GM21360 (cell line): ENCODE results near the gene ZIC4.

Source experiments
- ATAC-seq: cut with Tn5 transposase; IDR thresholded peaks from one replicate; pipeline ENCODE4 v1.9.1; 2021; ENCODE audit warnings: mild to moderate bottlenecking, moderate library complexity; ENCODE audit not compliant: unreplicated experiment

Gene ZIC4

DNA sequence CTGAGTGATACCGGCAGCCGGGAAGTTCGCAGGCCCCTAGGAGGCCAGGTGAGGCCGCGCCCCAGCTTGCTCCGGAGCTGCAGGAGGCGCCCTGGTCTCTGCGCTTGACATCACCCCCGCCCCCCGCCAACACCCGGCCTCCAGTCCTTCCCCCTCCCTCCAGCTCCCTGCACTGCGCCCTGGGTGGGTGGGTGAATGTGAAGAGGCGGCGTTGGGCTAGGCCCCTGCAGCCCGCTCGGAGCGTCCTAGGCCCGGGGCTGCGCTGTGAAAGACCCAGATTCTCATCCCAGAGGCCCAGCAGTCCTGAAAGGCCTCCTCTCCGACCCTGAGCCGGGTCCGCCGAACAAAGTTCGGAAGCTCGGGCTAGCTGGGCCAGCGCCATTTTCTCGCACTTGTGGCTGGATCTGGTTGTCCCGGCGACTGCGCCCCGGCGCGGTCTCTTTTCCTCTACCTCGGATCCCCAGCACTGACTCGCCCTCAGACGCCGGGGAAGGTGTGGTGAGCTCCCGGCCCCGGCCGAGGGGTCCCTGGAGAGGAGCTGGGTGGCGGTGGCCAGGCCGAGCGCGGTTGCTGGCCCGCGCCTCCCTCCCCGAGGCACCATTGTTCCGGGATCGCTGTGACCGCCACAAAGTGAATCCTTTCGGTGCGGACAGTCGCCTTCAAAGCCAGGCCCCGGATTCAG, 12.9 kb downstream of the ZIC4 start:
- no peak for ATAC-seq

DNA sequence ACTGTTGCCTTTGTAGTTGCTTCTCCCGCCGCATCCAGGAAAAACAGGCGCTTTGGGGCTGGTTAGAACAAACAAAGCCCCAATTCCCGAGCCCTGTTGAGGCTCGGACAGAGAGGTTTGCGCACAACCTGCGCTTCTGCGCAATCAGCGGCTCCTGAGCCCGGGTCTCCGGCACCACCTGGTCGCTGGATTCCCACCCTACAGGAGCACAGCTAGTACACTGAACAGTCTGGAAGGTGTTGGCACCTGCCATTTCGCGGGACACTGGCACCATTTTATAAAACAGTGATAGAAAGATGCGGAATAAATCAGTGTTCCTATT, 13.8 kb downstream of the ZIC4 start:
- no peak for ATAC-seq

DNA sequence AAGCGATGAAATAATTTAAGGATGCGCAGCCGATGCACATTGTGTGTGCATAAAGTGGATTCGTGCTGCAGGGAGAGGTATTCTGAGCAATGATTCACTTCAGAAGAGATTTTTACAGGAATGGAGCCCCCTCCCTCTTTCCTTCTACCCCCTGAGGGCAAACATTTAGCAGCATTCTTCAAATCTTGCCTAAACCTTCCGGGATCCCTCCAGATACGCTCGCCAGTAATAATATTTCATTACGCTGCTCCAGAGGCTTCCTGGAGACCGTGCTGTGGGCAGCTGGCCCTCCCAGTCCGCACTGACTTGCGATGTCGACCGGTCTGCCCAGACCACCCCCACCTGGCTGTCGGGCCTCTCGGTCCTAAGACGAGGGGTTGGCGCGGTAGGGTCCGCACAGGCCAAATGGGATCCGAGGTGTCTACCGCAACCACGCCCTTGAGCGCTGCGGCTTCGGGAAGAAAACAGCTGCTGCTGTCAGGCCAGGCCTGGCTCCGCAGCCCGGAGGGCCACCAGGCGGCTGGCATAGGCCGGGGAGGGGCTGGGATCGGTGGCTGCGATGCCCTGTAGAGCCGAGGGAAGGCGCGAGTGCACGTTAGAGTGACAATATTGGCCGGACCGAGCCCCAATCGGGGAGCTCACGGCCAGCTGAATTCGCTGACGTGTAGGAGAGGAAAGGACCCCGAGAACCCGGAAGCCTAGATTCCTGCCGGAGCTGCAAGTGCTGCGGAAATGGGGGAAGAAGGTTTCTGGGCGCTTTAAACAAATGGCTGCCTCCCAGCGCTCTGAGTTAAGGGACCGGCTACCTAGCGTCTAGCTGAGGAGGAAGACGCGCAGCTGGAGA, 14.3 kb downstream of the ZIC4 start:
- ATAC-seq: no peak

DNA sequence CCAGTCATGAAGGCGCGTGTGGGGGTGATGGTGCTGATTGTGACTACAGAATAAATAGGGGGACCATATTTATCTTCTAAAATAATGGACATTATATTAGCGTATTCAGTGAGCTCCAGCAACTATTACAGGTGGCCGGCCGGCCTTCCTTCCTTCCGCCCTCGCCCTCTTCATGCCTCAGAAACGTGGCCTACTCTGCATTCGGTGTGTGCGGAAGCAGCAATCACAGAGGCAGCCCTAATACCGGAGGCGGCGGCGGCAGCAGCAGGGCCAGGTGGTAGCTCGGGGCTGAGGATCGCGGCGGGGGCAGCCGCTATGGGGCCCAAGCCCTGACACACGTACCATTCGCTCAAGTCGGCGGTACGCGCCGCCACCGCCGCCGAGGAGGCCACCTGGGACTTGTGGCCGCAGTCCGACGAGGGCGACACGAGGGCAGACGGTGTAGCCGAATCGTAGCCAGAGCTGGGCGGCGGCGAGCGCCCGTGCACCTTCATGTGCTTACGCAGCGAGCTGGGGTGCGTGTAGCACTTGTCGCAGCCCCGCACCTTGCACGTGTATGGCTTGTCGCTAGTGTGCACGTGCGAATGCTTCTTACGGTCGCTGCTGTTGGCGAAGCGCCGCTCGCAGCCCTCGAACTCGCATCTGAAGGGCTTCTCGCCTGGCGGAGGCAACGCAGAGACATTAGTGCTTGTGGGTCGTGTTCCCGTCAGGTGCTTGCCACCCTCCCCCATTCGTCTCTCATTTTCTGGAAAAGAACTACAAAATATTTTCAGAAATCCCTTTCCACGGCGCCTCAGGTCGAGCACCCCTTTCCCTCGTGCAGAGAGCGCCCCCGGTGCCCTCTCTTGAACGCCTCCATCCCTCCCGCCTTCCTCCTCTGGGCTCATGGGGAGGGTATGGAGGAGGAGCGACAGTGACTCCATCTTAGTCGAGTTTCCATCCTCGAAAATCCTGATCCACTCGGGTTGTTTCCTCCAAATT, 15.5 kb downstream of the ZIC4 start:
- ATAC-seq: no peak

DNA sequence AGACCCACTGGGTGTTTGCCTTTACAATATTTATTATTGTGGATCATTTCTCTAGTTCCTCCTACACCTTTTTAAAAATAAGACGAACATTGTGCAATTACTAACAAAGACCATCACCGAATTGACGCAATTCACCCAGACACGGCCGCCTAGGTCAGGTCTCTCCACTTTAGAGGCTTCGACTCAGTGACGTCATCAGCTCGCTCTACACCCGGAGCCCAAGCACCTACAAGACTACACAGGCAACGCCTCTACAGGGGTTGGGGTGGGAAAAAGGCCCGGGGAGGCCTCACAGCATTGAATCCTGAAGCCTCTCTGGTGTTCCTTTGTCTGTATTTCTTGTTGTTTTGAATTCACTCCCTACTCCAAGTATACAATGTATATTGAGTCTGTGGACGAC, 16.6 kb downstream of the ZIC4 start:
- no peak for ATAC-seq

DNA sequence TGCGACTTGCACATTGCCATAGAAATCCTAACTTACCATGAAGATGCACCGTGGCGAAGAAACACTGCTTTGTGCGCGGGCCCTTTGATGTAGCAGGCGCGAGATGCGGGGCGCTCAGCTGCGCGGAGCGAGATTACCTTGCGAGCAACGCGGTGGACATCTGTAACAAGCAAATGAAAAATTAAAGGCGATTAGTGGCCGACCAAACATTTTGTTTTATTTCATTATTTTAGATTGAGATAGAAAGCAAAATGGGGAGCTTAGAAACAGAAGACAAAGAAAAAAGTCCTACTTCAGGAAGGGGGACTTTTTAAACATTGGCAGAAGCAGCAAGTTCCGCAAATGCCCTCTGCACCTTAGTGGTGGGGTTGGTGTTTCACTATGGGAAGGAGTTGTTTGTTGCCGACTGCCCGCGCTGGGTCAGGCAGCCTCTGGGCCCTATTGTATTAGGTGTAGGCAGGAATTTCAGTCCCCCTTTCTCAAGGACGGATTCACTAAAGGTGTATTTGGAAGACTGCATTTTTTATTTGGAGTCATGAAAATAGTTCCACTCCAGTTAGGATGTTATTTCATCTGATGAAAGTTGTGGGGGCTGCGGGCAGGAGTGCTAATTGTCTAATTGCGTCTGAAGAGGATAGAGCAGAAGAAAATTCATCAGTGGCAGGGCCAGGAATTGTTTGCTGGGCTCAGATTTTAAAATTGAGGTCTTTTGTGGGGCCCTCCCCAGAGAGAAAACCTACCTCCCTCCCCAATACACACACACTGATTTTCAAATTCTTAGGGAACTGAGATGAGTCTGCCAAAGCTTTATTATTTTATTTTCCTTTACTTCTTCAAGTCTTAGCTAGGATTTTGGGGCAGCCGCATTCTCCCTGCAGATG, 17.4 kb downstream of the ZIC4 start:
- ATAC-seq: no peak

DNA sequence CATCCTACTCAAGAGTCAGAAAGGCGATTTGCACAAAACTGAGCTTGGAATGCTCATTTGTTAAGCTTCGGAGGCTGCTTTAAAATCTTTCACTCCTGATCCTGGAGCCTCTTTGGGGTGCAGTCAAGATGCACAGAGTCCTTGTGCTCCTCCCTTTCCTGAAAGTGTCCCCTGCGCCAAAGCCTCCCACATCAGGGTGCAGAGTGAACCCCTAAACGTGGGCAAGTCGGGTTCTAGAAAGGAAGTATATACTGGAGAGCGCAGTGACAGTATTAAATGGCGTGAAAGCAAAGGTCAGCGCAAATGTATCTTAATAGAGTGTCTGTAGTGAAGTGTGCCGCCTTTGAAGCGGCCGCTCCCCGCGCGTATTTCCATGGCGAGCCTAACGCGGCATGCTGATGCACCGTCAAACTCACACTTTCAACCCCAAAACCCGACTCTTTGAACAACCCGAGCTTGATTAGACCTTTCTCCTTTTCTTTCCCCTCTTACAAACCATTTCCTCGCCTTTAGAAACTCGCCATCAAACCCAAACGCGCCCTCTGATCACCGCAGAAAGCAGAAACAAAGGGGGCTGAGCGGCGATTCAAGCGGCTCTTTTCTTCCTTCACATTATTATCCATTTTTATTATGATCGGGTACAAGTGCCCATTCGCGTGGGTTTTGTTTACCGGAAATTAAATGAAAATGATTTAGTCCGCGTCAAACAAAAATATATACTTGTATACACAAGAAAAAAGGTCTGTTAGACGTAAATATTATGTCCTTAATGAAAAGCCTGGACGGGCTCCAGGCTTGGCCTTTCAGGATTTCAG, 18.3 kb downstream of the ZIC4 start:
- ATAC-seq: no peak

DNA sequence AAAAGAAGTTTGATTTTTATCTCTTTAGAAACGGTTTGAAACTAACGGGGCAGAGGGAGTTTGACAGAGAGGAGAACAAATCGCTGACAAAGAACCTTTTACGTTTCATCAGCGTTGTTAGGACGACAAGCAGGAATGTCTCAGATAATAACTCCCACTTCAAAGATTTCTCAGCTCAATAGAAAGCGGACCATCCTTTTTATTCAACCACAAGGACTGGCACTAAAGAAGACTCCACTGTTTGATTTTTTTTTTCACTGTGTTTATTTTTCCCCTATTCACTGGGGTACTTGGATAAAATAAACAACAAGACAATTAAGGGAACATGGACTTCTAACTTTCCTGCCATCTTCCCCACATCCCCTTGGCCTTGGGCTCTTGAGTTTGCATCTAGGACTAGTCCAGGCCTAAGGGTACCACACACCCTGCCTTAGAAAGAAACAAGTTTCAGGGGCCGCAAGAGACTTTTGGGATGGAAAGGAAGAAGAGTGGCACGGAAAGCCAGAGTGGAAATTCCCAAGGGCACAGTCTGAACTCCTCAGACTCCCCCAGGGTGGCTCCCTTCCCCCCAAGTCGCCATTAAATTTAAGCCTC, 19.0 kb downstream of the ZIC4 start:
- ATAC-seq: no peak

DNA sequence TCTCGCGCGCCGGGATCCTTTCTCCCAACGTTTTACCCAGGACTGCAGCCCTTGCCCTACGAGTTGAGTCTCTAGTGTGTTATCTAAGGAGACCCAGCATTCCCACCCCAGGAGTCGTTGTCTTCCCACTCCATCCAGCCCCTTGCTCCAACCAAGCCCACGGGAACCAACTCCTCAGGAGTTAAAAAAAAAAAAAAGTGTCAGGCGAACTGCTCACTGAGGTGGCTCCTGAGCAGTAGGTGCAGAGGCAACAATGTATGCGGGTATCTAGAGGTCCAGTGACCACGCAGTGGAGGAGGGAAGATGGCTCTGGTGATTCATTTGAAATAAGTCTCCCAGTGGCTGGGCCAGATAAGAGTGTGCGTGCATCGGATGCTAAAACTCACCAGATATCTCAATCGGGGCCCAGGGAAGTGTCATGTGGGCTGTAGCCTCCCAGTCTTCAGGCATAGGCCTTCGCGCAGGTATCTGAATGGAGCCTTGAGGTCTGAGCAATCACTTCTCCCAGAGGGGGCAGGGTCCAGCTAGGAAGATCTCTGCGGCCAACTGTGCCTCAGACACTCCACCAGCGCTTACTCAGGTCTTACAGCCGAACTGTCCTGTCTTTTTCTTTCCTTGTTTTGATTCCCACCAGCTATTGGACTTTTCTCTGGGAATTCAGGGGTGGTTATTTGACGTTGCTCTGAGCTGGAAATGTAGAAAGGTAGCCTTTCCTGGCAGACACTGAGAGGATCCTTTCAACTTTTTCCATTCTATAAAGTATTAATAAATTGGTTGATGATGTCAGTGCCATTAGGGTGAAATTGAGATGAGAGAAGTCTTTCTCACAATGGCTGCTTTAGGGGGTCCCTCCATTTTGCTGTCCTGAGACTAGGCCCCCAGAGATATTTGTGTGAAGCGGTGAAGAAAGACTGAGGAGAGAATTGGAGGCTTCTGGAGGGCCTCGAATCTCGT, 21.0 kb downstream of the ZIC4 start:
- no peak for ATAC-seq

DNA sequence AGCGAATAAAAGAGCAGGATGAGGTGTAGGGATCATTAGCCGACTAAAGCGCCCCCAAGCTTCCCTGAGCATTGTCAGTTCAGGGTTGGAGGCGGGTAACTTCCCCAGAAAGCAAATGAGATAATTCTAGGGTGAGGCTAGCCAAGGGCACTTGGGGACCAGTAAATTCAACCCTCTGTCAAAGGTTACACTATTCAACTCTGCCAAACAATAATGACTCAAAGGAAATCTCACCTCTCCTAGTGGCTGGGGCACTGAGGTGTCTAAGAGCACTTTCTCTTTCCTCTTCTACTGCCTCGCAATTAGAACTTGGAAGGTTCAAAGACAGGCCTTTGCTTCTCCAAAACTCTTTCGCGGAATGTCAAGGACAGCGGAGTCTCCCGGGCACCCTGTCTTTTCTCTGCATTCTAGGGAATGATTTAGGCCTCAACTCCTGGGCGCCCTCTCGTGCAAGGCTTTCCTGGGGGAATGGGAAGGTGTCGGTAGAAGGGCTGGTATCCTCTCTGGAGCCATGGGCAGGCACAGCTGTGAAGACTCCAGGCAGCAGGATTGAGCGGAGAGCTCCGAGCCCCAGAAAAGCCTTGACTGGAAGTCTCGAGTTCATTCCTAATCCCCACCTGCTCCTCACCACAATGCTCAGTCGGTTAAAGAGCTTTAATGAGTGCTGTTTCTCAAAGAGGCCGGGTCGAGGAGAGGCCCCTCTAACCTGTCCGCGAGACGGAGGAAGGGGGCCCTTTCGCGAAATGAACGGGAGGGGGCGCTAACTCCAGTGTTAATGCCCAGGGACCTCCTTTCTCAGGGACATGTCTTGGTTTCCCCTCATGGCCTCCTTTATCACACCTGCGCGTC, 21.9 kb downstream of the ZIC4 start:
- no peak for ATAC-seq

DNA sequence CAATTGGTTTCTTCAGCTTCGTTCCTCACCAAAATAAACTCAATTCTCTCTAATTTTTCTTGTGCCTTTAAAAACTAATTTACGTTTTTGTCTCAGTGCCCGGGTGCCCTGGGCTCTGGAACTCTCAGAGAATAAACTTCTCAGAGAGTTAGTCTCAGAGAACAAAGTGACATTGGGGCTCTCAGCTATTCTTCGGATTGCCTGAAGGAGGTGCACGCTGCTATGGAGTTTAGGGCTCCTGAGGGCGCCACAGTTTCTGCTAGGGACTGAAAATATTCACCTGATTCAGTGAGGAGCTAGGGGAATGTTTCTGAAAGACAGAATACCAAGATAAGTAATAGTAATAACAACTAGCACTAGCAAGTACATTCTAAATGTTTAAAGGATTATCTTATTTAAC, 22.7 kb downstream of the ZIC4 start:
- ATAC-seq: no peak

DNA sequence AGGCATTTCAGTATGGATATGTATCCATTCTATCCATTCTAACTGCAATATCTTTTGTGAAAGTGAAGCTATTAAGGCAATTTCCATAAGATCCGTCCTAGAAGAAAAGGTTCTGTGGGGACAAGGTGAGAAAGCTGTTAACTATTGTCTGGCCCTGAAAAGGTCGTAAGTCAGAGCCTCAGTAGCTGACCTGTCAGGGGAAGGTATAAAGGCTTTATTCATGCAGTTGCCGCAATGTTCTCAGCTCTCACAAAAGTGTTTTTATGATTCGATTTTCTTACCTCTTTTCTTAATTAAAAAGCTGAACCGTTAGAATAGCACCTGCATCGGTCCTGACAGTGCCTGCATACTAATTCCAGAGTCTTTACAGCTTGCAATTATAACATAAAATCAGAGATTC, 24.7 kb downstream of the ZIC4 start:
- ATAC-seq: no peak

DNA sequence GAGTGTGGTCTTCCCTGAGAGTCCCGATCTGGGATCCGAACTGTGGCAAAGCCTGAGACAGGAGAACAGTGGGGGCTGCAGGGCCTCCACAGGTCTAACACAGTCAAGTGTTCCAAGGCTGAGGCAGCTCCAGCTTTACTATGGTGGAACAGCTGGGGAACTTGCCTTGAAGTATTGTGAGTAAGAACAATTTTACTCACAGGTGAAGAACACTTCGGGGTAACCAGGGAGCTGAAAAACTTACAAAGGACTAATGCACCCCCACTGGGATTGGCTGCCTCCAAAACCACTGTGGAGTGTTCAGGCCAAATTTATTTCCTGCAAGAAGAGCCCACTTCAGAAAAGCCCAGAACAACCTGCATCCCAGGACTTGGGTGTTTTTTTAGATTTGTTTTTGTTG, 25.4 kb downstream of the ZIC4 start:
- no peak for ATAC-seq

DNA sequence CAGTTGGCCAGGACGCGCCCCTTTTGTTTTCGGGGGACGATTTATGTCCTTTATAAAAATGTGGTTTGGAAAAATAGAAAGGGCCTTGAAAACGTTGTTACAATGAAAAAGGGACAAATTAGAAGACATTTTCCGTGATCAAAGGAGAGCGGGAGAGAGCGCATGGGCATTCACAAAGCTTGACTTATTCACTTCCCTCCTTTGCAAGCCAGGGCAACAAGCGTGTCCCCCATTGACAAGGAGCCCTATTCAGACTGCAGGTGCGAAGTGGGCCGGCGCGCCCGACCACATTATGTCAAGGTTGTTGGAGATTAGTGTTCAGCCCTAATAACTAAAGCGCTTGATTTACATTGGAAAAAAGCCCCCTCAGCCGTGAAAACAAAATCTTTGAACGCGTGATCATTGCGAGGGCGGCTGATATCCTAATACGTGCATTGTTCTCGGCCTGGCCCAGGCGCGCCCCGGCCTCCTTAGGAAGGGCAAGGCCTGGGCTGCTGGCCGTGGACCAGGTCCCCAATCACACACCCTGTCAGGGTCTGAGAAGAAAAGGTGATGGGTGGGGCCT, 25.9 kb downstream of the ZIC4 start:
- no peak for ATAC-seq

DNA sequence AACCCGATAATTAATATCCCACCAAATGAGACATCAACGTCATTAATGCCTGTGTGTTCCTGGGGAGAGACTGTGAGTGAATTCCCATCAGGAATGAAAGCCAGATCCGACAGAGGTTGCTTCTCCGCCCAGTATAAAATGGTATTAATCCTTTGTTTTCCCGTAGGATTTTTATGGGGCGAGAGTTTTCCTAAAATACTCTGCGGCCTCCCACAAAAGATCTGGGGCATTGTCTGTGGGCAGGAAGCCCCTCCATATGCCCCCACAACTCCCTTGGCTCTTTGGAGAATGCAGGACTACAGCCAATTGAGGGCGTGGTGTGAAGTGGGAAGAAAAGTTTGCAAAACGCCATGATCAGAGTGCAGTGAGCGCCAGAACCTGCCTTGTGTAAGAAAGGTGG, 26.7 kb downstream of the ZIC4 start:
- ATAC-seq: no peak

DNA sequence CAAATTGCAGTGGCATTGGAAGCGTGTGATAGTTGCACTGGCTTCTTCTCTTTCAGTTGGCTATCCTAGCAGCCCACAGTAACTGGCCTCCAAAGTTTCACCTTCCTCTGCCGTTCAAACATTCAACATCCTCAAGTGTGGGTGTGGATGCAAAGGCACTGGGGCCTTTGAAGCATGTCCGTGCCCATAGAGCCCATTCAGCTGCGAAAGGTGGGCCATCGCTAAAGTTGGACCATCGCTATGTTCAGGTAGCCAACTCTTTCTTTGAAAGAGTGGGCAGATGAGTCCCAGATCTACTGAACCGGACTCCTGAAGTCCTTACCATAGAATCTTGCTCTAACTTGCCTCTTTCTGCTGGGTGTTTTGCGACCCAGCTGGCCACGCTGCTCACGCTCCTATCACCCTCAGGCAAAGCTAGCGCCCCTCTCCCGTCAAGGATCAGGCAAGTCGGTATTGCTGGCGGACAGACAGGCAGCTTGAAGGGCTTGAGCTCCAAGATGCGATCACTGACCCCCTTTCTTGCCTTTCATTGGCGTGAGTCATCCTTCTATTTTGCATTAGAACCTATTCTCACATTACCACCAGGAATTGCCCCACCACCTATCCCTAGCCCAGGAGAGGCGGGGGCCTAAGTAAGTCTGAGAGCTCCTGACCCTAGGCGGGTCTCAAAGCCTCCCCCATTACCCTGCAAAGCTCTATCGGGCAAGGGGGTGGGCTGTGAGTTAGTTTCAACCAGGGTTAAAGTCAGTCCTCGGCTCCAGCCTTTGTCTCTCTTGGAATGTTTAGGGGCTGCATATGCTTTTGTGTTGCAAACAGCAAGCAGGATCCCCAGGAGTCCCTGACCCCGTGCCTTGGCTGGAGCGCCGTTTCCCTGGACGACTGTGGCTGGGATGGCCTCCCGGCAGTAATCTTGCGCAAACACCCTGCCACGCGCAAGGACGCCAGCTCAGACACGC, 28.7 kb downstream of the ZIC4 start:
- ATAC-seq: no peak
